Measurements from ENCODE around the gene MBD4.

GRCh38 chr3:129389572-129389937 is 50.2 kb downstream of the MBD4 start:
- TF ChIP-seq CTCF (IDR thresholded peaks at IDR 0.05) (no peak), POLR2A (IDR thresholded peaks at IDR 0.05) (no peak)

Data from right lobe of liver (tissue), 4 donors.